ENCODE measurements around the gene PCSK7.

PCSK7 gene

GRCh38 chr11:117160826-117161225 is 71.0 kb downstream of the PCSK7 start:
- Histone ChIP-seq H4K20me1 (ENCODE audit: low read depth, low read length) (peaks cover 4% of the 10 kb centered on the region; the same call in 1 of the 2 replicates), H3K27ac (ENCODE audit: low read depth, low read length) (no peak overlapping the region), H3K4me2 (ENCODE audit: low read depth, low read length, poor library complexity, severe bottlenecking) (no peak overlapping the region), H3K27me3 (ENCODE audit: low read length) (no peaks in the 10 kb centered on the region), H3K9me3 (ENCODE audit: insufficient read depth, low read length) (no peaks in the 10 kb centered on the region), H3K4me3 (ENCODE audit: insufficient read depth, low read length, poor library complexity, severe bottlenecking) (no peak overlapping the region), H3K79me2 (ENCODE audit: insufficient read depth, low read length) (peaks cover 51% of the 10 kb centered on the region), H3K9ac (ENCODE audit: low read length) (no peak overlapping the region), H3K9me2 (replicated peaks; ENCODE audit: insufficient read depth, low read length) (no peaks in the 10 kb centered on the region), H3K36me3 (ENCODE audit: low read length) (peaks cover 25% of the 10 kb centered on the region; the same call in 1 of the 2 replicates), H3F3A (ENCODE audit: insufficient read depth) (no peaks in the 10 kb centered on the region; the same call in 1 of the 2 replicates), H2AFZ (ENCODE audit: low read depth, low read length, severe bottlenecking) (no peak overlapping the region)
- no peak for TF ChIP-seq CTCF (IDR thresholded peaks at IDR 0.05; ENCODE audit: insufficient read depth, low read length, poor library complexity, severe bottlenecking)
- no peak for TF ChIP-seq EZH2phosphoT487 (conservative IDR thresholded peaks at IDR 0.05; ENCODE audit: low read length)

GRCh38 chr11:117159892-117160291 is 72.0 kb downstream of the PCSK7 start:
- Histone ChIP-seq H3K4me2 (ENCODE audit: low read depth, low read length, poor library complexity, severe bottlenecking) (no peak overlapping the region), H3K36me3 (ENCODE audit: low read length) (peaks cover 25% of the 10 kb centered on the region; the same call in 1 of the 2 replicates), H4K20me1 (ENCODE audit: low read depth, low read length) (peaks cover 9% of the 10 kb centered on the region), H3K9ac (ENCODE audit: low read length) (no peak overlapping the region), H3K27ac (ENCODE audit: low read depth, low read length) (no peak overlapping the region), H3K79me2 (ENCODE audit: insufficient read depth, low read length) (peaks cover 60% of the 10 kb centered on the region), H3K27me3 (ENCODE audit: low read length) (no peaks in the 10 kb centered on the region), H3K9me2 (replicated peaks; ENCODE audit: insufficient read depth, low read length) (no peaks in the 10 kb centered on the region), H2AFZ (ENCODE audit: low read depth, low read length, severe bottlenecking) (no peak overlapping the region), H3K9me3 (ENCODE audit: insufficient read depth, low read length) (no peaks in the 10 kb centered on the region), H3K4me3 (ENCODE audit: insufficient read depth, low read length, poor library complexity, severe bottlenecking) (no peak overlapping the region), H3F3A (ENCODE audit: insufficient read depth) (no peaks in the 10 kb centered on the region; the same call in 1 of the 2 replicates)
- no peak for TF ChIP-seq CTCF (IDR thresholded peaks at IDR 0.05; ENCODE audit: insufficient read depth, low read length, poor library complexity, severe bottlenecking)

- peaks cover 20% of the 10 kb centered on the region; the same call in 1 of the 2 replicates for H3K36me3 ChIP-seq (ENCODE audit: low read length)
Measured at GRCh38 chr11:117157507-117157906, 74.4 kb downstream of the PCSK7 start.

More at GRCh38 chr11:117157507-117157906, 74.4 kb downstream of the PCSK7 start:
- no peak overlapping the region for H3K27ac ChIP-seq (ENCODE audit: low read depth, low read length)
- peaks cover 12% of the 10 kb centered on the region for H4K20me1 ChIP-seq (ENCODE audit: low read depth, low read length)
- TF ChIP-seq CTCF (IDR thresholded peaks at IDR 0.05; ENCODE audit: insufficient read depth, low read length, poor library complexity, severe bottlenecking) (no peak), EZH2phosphoT487 (conservative IDR thresholded peaks at IDR 0.05; ENCODE audit: low read length) (no peak)
- H3K9me2 ChIP-seq (replicated peaks; ENCODE audit: insufficient read depth, low read length), result no peaks in the 10 kb centered on the region
- H3K27me3 ChIP-seq (ENCODE audit: low read length), result no peaks in the 10 kb centered on the region
- H2AFZ ChIP-seq (ENCODE audit: low read depth, low read length, severe bottlenecking), result no peak overlapping the region
- no peaks in the 10 kb centered on the region; the same call in 1 of the 2 replicates for H3F3A ChIP-seq (ENCODE audit: insufficient read depth)
- H3K9me3 ChIP-seq (ENCODE audit: insufficient read depth, low read length), result no peaks in the 10 kb centered on the region
- H3K79me2 ChIP-seq (ENCODE audit: insufficient read depth, low read length), result peaks cover 84% of the 10 kb centered on the region
- H3K4me2 ChIP-seq (ENCODE audit: low read depth, low read length, poor library complexity, severe bottlenecking), result no peak overlapping the region
- no peak overlapping the region for H3K4me3 ChIP-seq (ENCODE audit: insufficient read depth, low read length, poor library complexity, severe bottlenecking)
- H3K9ac ChIP-seq (ENCODE audit: low read length), result no peak overlapping the region
